Adrenal gland (tissue), 12 donors: ENCODE data around the gene PSTPIP1. TPM values are rescaled to one million over a fixed set of nuclear protein-coding genes. Genes with fewer than 3 reads are reported as not detected.
A peak's percentile ranks its signal among the peaks of the same experiment; 100 is the strongest.

Experiments
- DNase-seq, 7 donors: peaks; one replicate each; pipeline ENCODE4 v3.0.0-alpha.2; 2019 to 2020
- H3K27ac ChIP-seq, 5 donors: fragments of 200-600 bp; sonication (generic) in 4 of 5; 1 replicate in 3 of 5; 2 replicates in 2 of 5; pipeline versions ENCODE4 v1.5.1 to v1.8.0; 2016 to 2020; ENCODE audit warnings: mild to moderate bottlenecking in 1 of 5
- H3K27me3 ChIP-seq: fragments of 200-600 bp; 2 replicates; pipeline ENCODE4 v1.8.0; 2021
- H3K36me3 ChIP-seq, 2 donors: fragments of 200-600 bp; replicated peaks in 1 of 2; 1 replicate in 1 of 2; 2 replicates in 1 of 2; pipeline versions ENCODE4 v1.5.1 to v1.8.0; 2018 to 2022
- H3K4me1 ChIP-seq, 2 donors: fragments of 200-600 bp; replicated peaks in 1 of 2; 1 replicate in 1 of 2; 2 replicates in 1 of 2; pipeline versions ENCODE4 v1.5.1 to v1.8.0; 2018 to 2021
- H3K4me3 ChIP-seq, 4 donors: fragments of 200-600 bp; sonication (generic) in 3 of 4; one replicate each; pipeline ENCODE4 v1.5.1; 2016 to 2018
- H3K9me3 ChIP-seq, 3 donors: fragments of 200-600 bp; sonication (generic) in 1 of 3; replicated peaks in 1 of 3; 1 replicate in 2 of 3; 2 replicates in 1 of 3; pipeline versions ENCODE4 v1.5.1 to v1.8.0; 2016 to 2021
- POLR2A ChIP-seq, 2 donors: fragments of 450-650 bp; IDR thresholded peaks; one replicate each; pipeline ENCODE4 v1.6.1; 2017; ENCODE audit warnings: antibody characterized with exemption in 2 of 2, mild to moderate bottlenecking in 2 of 2, moderate library complexity in 1 of 2
- WGBS, 4 donors: extraction: QIAGEN DNeasy Blood & Tissue Kit in 2 of 4; methylation state at CpG; one replicate each; pipeline versions ENCODE4 v1.1.5 to v1.1.7; 2013 to 2017; 5-methylcytosine and 5-hydroxymethylcytosine counted together
- intact Hi-C, 2 donors: fragments of 100-400 bp; cut with DNase I; formaldehyde crosslinking; loops; one replicate each; pipeline versions ENCODE4 v1.14.1 to v1.15.0; 2022 to 2023
- polyA plus RNA-seq, 3 donors: library from polyadenylated mRNA; stranded (reverse); fragments of 200-250 nt in 2 of 3; fragments of 350-450 nt in 1 of 3; fragmentation: Illumina TruSeq in 1 of 3; extraction: RNeasy Lipid Tissue Mini Kit (QIAGEN cat#74804) in 1 of 3; gene quantifications; one replicate each; pipeline ENCODE4 v1.2.3, GENCODE V29; 2013 to 2014
- total RNA-seq, 9 donors: library from RNA; depleted of rRNA in 4 of 9; stranded (reverse); fragments of >200 nt in 4 of 9; fragments of 120-200 nt in 1 of 9; fragmentation: NEBNext Ultra II Directional in 1 of 9; extraction: Animal tissue kit (Norgen Biotek cat#: 25700) in 1 of 9; gene quantifications; one replicate each; pipeline versions ENCODE4 v1.1.0 to v1.2.4, GENCODE V29; 2013 to 2023
- TF ChIP-seq, protein P1 (sequence below), 6 experiments: fragments of 450-650 bp in 4 of 6; fragments of 200-600 bp in 2 of 6; sonication (generic) in 1 of 6; IDR thresholded peaks; 1 replicate in 5 of 6; 2 replicates in 1 of 6; pipeline versions ENCODE4 v1.5.1 to v1.8.0; 2016 to 2021; ENCODE audit warnings: antibody characterized with exemption in 6 of 6, mild to moderate bottlenecking in 2 of 6, moderate library complexity in 1 of 6
- donor health status: healthy with polysubstance abuse.
- donor health status: Bipolar disorder and iron deficiency.
- donor health status: DM: yes; HTN: yes; CAD: no.
- donor health status: DM: no; HTN: no; CAD: no.
- donor health status: DM: no; HTN: no; CAD: no.
- donor health status: DM: yes; HTN: yes; CAD: no.

The PSTPIP1 gene
- total and polyA plus RNA-seq, 12 donors, result 1.4 to 31.5 (median 11.5) TPM

DNA sequence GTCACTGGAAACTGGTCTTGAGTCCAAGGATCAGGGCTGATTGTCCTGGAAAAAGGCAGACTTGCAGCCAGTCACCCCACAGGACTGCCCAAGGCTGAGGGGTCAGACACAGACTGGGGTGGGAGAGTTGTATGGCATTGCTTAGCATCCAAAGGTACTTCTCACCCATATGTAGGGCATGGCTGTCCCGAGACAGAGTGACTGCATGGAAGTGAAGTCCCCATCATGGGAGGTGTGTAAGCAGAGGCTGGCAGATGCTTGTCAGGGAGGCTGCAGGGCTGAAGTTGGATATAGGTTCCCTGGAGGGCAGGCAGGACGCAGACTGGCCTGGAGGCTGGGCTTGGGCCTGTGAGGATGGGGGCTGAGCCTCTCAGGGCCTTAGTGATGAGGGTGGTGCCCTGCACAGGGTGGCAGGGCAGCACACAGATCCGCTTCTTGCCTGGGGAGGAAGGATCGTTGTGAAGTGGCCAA, 31.1 kb downstream of the PSTPIP1 start:
- peak in 6 of 7 donors; percentile 3 to 35 (median 12) for DNase-seq
- 88 to 100% (median 93%) methylated on average over 3 to 4 of the region's 4 CpGs for whole genome bisulfite sequencing, 4 donors
- Histone ChIP-seq H3K4me3 (no peak overlapping the region), H3K36me3 (no peaks in the 10 kb centered on the region), H3K27ac (no peak overlapping the region), H3K4me1 (peaks cover 5 to 13% of the 10 kb centered on the region in 2 donors), H3K27me3 (no peaks in the 10 kb centered on the region), H3K9me3 (no peaks in the 10 kb centered on the region)
- TF ChIP-seq, protein P1, sequence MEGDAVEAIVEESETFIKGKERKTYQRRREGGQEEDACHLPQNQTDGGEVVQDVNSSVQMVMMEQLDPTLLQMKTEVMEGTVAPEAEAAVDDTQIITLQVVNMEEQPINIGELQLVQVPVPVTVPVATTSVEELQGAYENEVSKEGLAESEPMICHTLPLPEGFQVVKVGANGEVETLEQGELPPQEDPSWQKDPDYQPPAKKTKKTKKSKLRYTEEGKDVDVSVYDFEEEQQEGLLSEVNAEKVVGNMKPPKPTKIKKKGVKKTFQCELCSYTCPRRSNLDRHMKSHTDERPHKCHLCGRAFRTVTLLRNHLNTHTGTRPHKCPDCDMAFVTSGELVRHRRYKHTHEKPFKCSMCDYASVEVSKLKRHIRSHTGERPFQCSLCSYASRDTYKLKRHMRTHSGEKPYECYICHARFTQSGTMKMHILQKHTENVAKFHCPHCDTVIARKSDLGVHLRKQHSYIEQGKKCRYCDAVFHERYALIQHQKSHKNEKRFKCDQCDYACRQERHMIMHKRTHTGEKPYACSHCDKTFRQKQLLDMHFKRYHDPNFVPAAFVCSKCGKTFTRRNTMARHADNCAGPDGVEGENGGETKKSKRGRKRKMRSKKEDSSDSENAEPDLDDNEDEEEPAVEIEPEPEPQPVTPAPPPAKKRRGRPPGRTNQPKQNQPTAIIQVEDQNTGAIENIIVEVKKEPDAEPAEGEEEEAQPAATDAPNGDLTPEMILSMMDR (IDR thresholded peaks at IDR 0.05), result no peak
- TF ChIP-seq POLR2A (IDR thresholded peaks at IDR 0.05), result no peak
- intact Hi-C loops, result loop anchor here in 1 of 2 donors (10.0 kb wide), 1 partner anchor 519 kb away; no protein-coding TSS in a partner anchor

DNA sequence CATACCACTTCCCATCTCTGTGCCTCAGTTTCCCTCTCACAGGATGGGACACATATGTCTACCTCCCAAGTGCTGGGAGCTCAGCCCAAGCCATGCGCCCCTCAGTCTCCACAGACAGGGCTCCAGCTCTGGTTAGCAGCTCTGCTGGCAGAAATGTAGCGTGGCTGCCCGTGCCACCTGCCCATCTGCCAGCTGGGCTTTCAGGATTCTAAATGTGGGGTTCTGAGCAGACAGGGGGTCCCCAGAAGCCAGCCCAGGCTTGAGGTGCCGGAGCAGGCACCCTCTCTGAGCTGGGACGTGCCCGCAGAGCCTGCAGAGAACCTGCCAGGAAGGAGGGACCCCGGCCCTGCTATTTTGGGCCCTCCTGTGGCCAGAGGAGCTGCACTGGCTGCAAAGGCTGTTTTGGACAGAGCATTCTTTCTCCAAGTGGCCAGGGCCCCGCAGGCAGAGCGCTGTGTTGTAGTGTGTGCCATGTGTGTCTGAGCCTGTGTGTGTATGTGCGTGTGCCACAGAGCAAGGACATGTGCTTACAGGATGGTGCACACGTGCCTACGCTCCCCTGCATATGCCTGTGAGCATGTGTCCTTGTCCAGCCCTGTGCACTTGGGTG, 31.7 kb downstream of the PSTPIP1 start:
- peak in 6 of 7 donors; percentile 7 to 43 (median 12) for DNase-seq
- 86 to 93% (median 90%) methylated on average over 6 to 12 of the region's 12 CpGs for WGBS, 4 donors
- intact Hi-C loops, result loop anchor here in 1 of 2 donors (10.0 kb wide), 1 partner anchor 518 kb away; no protein-coding TSS in a partner anchor

GRCh38 chr15:77027111-77027696, 32.3 kb downstream of the PSTPIP1 start:
- H3K27ac ChIP-seq, result no peak overlapping the region
- no peaks in the 10 kb centered on the region for H3K36me3 ChIP-seq
- DNase-seq, result peak in 2 of 7 donors; percentile 8 to 49
- H3K9me3 ChIP-seq, result no peaks in the 10 kb centered on the region
- H3K4me1 ChIP-seq, result peaks cover 5 to 13% of the 10 kb centered on the region in 2 donors
- 69 to 85% (median 76%) methylated on average over 7 to 12 of the region's 12 CpGs for WGBS, 4 donors
- no peaks in the 10 kb centered on the region for H3K27me3 ChIP-seq
- intact Hi-C loops, result loop anchor here in 1 of 2 donors (10.0 kb wide), 1 partner anchor 518 kb away; no protein-coding TSS in a partner anchor
- no peak for TF ChIP-seq POLR2A (IDR thresholded peaks at IDR 0.05)
- TF ChIP-seq, protein P1 (IDR thresholded peaks at IDR 0.05), result no peak
- H3K4me3 ChIP-seq, result no peak overlapping the region

More for the DNA sequence above, 31.7 kb downstream of the PSTPIP1 start:
- H3K9me3 ChIP-seq, result no peaks in the 10 kb centered on the region
- H3K36me3 ChIP-seq, result no peaks in the 10 kb centered on the region
- H3K27ac ChIP-seq, result no peak overlapping the region
- peaks cover 5 to 13% of the 10 kb centered on the region in 2 donors for H3K4me1 ChIP-seq
- no peak overlapping the region for H3K4me3 ChIP-seq
- no peaks in the 10 kb centered on the region for H3K27me3 ChIP-seq
- TF ChIP-seq, protein P1 (IDR thresholded peaks at IDR 0.05), result no peak
- TF ChIP-seq POLR2A (IDR thresholded peaks at IDR 0.05), result no peak

DNA sequence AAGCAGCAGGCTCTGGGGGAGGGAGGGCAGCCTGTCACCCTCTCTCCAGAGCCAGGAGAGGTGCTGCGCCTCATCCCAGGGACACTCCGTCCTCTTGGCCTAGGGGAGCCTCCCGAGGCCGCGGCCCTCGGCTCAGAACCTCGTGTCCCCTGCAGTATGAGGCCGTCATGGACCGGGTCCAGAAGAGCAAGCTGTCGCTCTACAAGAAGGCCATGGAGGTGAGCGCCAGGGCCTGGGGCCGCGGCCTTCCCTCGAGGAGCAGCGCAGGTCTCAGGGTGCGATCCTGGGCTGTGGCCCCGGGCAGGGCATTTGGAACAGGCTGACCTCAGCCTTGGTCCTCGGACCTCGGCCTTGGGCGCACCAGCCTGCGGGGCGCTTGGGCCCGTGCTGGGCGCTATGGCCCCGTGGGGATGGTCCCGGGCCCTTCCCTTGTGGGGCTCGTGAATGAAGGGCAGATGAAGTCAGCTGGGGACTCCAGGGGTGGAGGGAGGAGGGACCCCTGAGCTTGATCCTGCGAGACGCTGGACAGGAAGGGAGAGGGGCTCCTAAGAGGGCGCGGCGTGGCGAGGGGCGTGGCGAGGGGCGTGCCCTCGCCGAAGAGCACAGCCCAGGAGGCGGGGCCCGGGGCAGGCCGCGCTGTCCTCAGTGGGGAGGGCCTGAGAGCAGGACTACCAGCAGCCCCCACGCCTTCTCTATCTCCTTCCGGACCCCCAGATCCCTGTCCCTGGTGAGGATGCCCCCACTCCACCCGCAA, 32.9 kb downstream of the PSTPIP1 start:
- Histone ChIP-seq H3K27ac (peak overlapping the region in 1 of 5 donors; percentile 2), H3K4me3 (peak overlapping the region in 2 of 4 donors; percentile 13 to 44), H3K27me3 (no peaks in the 10 kb centered on the region), H3K36me3 (no peaks in the 10 kb centered on the region), H3K9me3 (no peaks in the 10 kb centered on the region), H3K4me1 (peaks cover 5 to 13% of the 10 kb centered on the region in 2 donors)
- TF ChIP-seq POLR2A (IDR thresholded peaks at IDR 0.05), result no peak
- TF ChIP-seq, protein P1 (IDR thresholded peaks at IDR 0.05), result no peak
- intact Hi-C loops, result loop anchor here in 1 of 2 donors (10.0 kb wide), 1 partner anchor 517 kb away; no protein-coding TSS in a partner anchor
- peak; percentile 33 to 54 (median 49) for DNase-seq
- WGBS, 4 donors, result 0 to 48% (median 29%) methylated on average over 9 to 45 of the region's 45 CpGs
